ENCODE measurements around the gene RNF38.

- TF ChIP-seq EZH2phosphoT487 (IDR thresholded peaks at IDR 0.05; ENCODE audit: low read depth, severe bottlenecking, unreplicated experiment) (no peak), CTCF (IDR thresholded peaks at IDR 0.05; ENCODE audit: poor library complexity) (no peak), EZH2 (IDR thresholded peaks at IDR 0.05; ENCODE audit: borderline replicate concordance) (no peak)
These were observed 26.9 kb upstream of the RNF38 start for GRCh38 chr9:36426945-36427344.

All from hepatocyte (in vitro differentiated cells).